K562 (cell line): ENCODE results near the gene CUEDC2. TPM values are rescaled to one million over a fixed set of nuclear protein-coding genes. Genes with fewer than 3 reads are reported as not detected.

Experiments used
- CBFA2T2 ChIP-seq: fragments of 450-650 bp; conservative IDR thresholded peaks from 2 replicates; pipeline ENCODE4 v1.6.1; 2017; ENCODE audit warnings: mild to moderate bottlenecking
- REST ChIP-seq, 2 experiments: fragments of 450-650 bp; formaldehyde crosslinking in 1 of 2; IDR thresholded peaks; 2 replicates each; pipeline versions ENCODE4 v1.4.0 to v1.6.1; 2014 to 2020; ENCODE audit warnings: mild to moderate bottlenecking in 2 of 2, borderline replicate concordance in 1 of 2, low read depth in 1 of 2
- SAFB ChIP-seq: fragments of 200-400 bp; formaldehyde crosslinking; IDR thresholded peaks from 2 replicates; pipeline ENCODE4 v1.6.1; 2017; ENCODE audit warnings: low read depth, low read length, borderline replicate concordance
- SIN3A ChIP-seq, 2 experiments: fragments of 150-350 bp in 1 of 2; IDR thresholded peaks; 2 replicates each; pipeline ENCODE4 v1.6.1; 2011 to 2016; ENCODE audit warnings: borderline replicate concordance in 2 of 2, low read depth in 2 of 2, low read length in 2 of 2, mild to moderate bottlenecking in 2 of 2, moderate library complexity in 2 of 2; ENCODE audit not compliant: control insufficient read depth in 1 of 2
- polyA plus RNA-seq, 8 experiments: library from polyadenylated mRNA; depleted of rRNA in 4 of 8; stranded (reverse) in 5 of 8; unstranded in 3 of 8; fragments of >200 nt; fragmentation: Nextera tagmentation in 2 of 8; fragmentation: Illumina TruSeq in 1 of 8; extraction: Ambion mirVana in 2 of 8; extraction: Trizol in 1 of 8; gene quantifications; 2 replicates each; pipeline versions ENCODE4 v1.2.1 to v1.2.3, GENCODE V29; 2011 to 2014; ENCODE audit warnings: inconsistent platforms in 1 of 8, missing spikeins in 1 of 8
- total RNA-seq, 7 experiments: library from RNA; depleted of rRNA in 6 of 7; stranded (reverse); fragments of >200 nt in 6 of 7; fragmentation: Illumina TruSeq in 2 of 7; extraction: Trizol in 2 of 7; gene quantifications; 2 replicates each; pipeline versions ENCODE4 v1.2.1 to v1.2.3, GENCODE V29; 2011 to 2021; ENCODE audit warnings: low replicate concordance in 1 of 7

CUEDC2 gene
- total and polyA plus RNA-seq, 9 of the 15 experiments (the other 6 are each of a cell fraction or from before 2014, with no cell fraction given), result 8.5 to 48.9 (median 27.4) TPM

GRCh38 chr10:102424916-102425315 is 7.5 kb downstream of the CUEDC2 start (continued):
- TF ChIP-seq REST (IDR thresholded peaks at IDR 0.05; ENCODE audit: borderline replicate concordance), result no peak
- no peak for TF ChIP-seq REST (CRISPR knock-in tag; IDR thresholded peaks at IDR 0.05; ENCODE audit: low read depth)
- TF ChIP-seq CBFA2T2, result no peak
- no peak for TF ChIP-seq SAFB
- TF ChIP-seq SIN3A (IDR thresholded peaks at IDR 0.05; ENCODE audit: borderline replicate concordance in 2 of 2, control insufficient read depth in 1 of 2, low read depth in 2 of 2, low read length in 2 of 2), result no peak
